B cell (primary cell): Measurements from ENCODE around the gene CNTN3.

Source experiments
- CTCF ChIP-seq: fragments of 200-600 bp; IDR thresholded peaks from one replicate; pipeline ENCODE4 v1.8.0; 2022; ENCODE audit warnings: antibody characterized with exemption, mild to moderate bottlenecking
- EZH2 ChIP-seq: IDR thresholded peaks from 2 replicates; pipeline ENCODE4 v1.6.1; 2012; ENCODE audit warnings: borderline replicate concordance, low read depth, mild to moderate bottlenecking, moderate library complexity, low read length; ENCODE audit not compliant: insufficient read depth, poor library complexity, severe bottlenecking

GRCh38 chr3:74623261-74623836 is 8.9 kb upstream of the CNTN3 start:
- no peak for TF ChIP-seq CTCF
- TF ChIP-seq EZH2, result no peak
